Measurements from ENCODE around the gene ISYNA1. TPM values are rescaled to one million over a fixed set of nuclear protein-coding genes. Genes with fewer than 3 reads are reported as not detected.

ISYNA1 gene
- polyA plus RNA-seq, 1 experiment, result 27.0 TPM

DNA sequence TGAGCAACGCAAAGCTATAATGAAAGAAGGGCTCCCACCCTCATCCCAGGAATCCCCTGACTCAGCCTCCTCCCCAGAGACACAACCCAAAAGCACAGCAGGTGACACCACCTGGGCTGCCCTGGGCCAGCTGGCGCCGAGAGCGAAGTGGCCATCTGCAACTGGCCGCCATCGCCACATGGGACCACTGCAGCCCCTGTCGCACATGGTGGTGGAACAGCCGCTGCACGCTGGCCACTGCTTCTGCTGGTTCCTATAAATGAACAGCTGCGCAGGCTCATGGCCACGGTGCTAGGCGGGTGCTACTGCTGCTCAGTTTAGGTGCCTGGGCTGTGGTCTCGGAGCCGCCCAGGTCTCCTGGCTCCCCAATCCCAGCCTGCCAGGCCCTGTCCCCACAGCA is 11.6 kb upstream of the ISYNA1 start:
- TF ChIP-seq, protein P1, sequence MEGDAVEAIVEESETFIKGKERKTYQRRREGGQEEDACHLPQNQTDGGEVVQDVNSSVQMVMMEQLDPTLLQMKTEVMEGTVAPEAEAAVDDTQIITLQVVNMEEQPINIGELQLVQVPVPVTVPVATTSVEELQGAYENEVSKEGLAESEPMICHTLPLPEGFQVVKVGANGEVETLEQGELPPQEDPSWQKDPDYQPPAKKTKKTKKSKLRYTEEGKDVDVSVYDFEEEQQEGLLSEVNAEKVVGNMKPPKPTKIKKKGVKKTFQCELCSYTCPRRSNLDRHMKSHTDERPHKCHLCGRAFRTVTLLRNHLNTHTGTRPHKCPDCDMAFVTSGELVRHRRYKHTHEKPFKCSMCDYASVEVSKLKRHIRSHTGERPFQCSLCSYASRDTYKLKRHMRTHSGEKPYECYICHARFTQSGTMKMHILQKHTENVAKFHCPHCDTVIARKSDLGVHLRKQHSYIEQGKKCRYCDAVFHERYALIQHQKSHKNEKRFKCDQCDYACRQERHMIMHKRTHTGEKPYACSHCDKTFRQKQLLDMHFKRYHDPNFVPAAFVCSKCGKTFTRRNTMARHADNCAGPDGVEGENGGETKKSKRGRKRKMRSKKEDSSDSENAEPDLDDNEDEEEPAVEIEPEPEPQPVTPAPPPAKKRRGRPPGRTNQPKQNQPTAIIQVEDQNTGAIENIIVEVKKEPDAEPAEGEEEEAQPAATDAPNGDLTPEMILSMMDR (IDR thresholded peaks at IDR 0.05; ENCODE audit: insufficient read depth, low read depth, low read length), result no peak
- Histone ChIP-seq H3K27me3 (ENCODE audit: control insufficient read depth, insufficient read depth, low read length) (no peaks in the 10 kb centered on the region), H3K4me3 (ENCODE audit: low read depth, low read length) (no peak overlapping the region), H3K36me3 (ENCODE audit: control insufficient read depth, insufficient read depth, low read length) (peaks cover 61% of the 10 kb centered on the region)
- DNase-seq (ENCODE audit: low read depth), result no peak
- CTCF ChIA-PET, result interaction anchor here (1.3 to 5.2 kb wide), 7 partner anchors 10 to 398 kb away, joined by 3 to 57 read pairs (median 8); no protein-coding TSS in a partner anchor
- POLR2A ChIA-PET, result no interaction called here

DNA sequence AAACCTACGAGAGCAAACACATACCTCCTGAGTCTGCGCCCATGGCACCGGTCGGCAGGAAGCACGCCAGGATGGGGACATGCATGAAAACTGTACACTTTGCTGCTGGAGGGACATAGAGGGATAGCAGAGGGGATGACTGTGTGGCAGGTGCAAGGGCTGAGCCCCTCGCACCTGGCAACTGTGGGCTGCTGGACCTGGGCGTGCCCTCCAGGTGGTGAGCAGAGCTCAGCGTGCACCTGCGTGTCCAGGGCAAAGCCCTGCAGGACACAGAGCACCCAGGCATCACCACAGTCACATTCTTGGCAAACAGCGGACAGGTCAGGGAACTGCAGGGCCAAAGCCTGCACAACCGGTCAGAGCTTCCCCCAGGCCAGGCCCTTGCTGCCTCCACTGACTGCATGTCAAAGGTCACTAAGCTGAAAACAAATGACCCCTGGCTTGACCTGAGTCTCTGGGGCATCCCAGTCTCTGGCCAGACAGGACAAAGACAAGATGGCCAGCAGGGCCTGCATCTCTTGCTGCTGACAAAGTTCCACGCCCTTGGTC is 9.0 kb upstream of the ISYNA1 start:
- TF ChIP-seq, protein P1 (IDR thresholded peaks at IDR 0.05; ENCODE audit: insufficient read depth, low read depth, low read length), result no peak
- H3K36me3 ChIP-seq (ENCODE audit: control insufficient read depth, insufficient read depth, low read length), result peaks cover 69% of the 10 kb centered on the region
- ChIA-PET POLR2A (interaction anchor here (0.6 kb wide), 1 partner anchor 22 kb away, joined by 3 read pairs; no protein-coding TSS in a partner anchor), CTCF (interaction anchor here (0.6 to 1.2 kb wide), 3 partner anchors 11 to 142 kb away, joined by 3 to 4 read pairs (median 3); partner anchors contain the start of gene REX1BD)
- H3K27me3 ChIP-seq (ENCODE audit: control insufficient read depth, insufficient read depth, low read length), result no peaks in the 10 kb centered on the region
- H3K4me3 ChIP-seq (ENCODE audit: low read depth, low read length), result no peak overlapping the region
- no peak for DNase-seq (ENCODE audit: low read depth)

DNA sequence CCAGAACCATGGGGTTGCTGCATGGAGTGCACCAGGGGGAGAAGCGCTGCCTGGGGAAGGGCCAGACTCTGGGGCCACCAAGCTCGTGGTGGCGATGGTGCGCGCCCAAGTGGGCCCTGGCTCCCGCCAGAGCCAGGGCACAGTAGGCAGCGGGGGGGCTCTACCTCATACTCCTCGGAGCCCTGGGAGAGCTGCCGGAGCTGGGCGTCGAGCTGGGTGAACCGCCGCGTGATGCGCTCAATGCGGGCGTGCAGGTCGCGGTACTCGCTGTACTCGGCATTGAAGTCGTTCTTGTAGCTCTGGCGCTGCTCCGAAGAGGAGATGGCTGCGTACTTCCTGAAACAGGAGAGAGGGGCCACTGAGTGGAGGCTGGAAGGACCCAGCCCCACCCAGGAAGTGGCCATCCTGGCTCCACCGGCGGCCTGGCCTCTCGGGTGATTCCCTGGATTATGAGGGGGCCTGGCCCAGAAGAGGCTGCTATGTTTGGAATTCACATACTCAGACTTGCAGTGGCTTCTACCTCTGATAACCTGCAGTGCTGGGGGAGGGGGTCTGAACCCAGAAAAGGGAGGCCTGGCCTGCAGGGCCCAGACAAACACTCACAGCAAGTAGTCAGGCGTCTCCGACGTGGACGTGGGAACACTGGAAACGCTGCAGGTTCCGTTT is 8.3 kb upstream of the ISYNA1 start:
- no peak for DNase-seq (ENCODE audit: low read depth)
- CTCF ChIA-PET, result interaction anchor here (1.0 kb wide), 1 partner anchor 126 kb away, joined by 3 read pairs; no protein-coding TSS in a partner anchor
- TF ChIP-seq, protein P1 (IDR thresholded peaks at IDR 0.05; ENCODE audit: insufficient read depth, low read depth, low read length), result no peak
- POLR2A ChIA-PET, result interaction anchor here (0.6 kb wide), 1 partner anchor 22 kb away, joined by 3 read pairs; no protein-coding TSS in a partner anchor
- no peaks in the 10 kb centered on the region for H3K27me3 ChIP-seq (ENCODE audit: control insufficient read depth, insufficient read depth, low read length)
- H3K36me3 ChIP-seq (ENCODE audit: control insufficient read depth, insufficient read depth, low read length), result peaks cover 64% of the 10 kb centered on the region
- no peak overlapping the region for H3K4me3 ChIP-seq (ENCODE audit: low read depth, low read length)

DNA sequence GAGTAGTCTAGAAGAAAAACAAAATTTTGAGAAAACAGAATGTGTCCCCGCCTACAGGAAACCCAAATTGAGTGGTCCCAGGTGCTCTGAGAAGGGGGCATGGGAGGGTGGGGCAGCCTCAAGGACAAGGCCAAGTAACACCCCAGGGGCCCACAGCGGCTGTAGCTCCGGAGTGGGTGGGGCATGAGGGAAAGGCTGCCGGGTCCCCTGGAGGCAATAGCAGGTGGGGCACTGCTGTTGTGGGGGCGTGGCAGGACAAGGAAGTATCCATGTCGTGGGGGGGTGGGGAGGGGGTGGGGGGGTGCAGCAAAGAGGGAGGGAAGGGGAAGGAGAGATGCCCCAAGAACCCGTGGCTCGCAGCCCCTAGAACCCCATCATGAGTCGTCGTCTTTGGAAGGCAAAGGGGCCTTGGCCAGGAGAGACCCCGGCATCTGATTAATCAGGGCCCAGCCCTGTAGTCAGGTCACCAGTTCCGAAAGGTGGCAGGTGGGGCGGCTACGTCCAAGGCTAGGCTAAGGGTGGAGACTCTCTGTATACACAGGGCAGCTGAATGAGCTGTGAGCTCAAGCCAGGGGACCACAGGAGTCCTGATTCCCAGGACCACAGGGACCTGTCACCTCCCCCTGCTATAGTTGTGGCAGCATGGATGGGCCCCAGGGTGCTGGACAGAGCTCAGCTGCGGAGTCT is 7.5 kb upstream of the ISYNA1 start:
- DNase-seq (ENCODE audit: low read depth), result no peak
- no peaks in the 10 kb centered on the region for H3K27me3 ChIP-seq (ENCODE audit: control insufficient read depth, insufficient read depth, low read length)
- no peak overlapping the region for H3K4me3 ChIP-seq (ENCODE audit: low read depth, low read length)
- TF ChIP-seq, protein P1 (IDR thresholded peaks at IDR 0.05; ENCODE audit: insufficient read depth, low read depth, low read length), result no peak
- H3K36me3 ChIP-seq (ENCODE audit: control insufficient read depth, insufficient read depth, low read length), result peaks cover 61% of the 10 kb centered on the region
- ChIA-PET CTCF (interaction anchor here (0.9 to 1.9 kb wide), 2 partner anchors 8 to 23 kb away, joined by 3 to 5 read pairs; no protein-coding TSS in a partner anchor), POLR2A (no interaction called here)

DNA sequence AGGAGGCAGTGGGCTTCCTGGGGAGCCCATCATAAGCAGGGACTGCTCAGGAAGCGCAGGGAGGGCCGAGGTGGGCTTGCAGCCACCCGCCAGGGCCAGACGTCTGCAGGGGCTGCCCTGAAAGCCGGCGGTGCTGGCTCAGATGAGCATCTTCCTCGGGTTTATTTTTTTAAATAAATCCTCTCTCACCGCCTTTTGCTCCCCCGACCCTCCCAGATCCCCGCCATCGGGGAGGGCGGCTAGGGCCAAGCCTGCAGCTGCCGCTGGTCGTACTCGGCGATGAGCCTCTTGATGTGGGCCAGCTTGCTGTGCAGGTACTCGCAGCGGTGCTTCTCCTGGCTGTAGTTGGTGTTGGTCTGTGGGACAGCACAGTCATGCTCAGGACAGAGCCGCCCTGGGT is 6.6 kb upstream of the ISYNA1 start:
- CTCF ChIA-PET, result interaction anchor here (0.9 to 1.9 kb wide), 4 partner anchors 9 to 403 kb away, joined by 3 to 5 read pairs (median 3); no protein-coding TSS in a partner anchor
- Histone ChIP-seq H3K27me3 (ENCODE audit: control insufficient read depth, insufficient read depth, low read length) (no peaks in the 10 kb centered on the region), H3K4me3 (ENCODE audit: low read depth, low read length) (no peak overlapping the region), H3K36me3 (ENCODE audit: control insufficient read depth, insufficient read depth, low read length) (peaks cover 52% of the 10 kb centered on the region)
- TF ChIP-seq, protein P1 (IDR thresholded peaks at IDR 0.05; ENCODE audit: insufficient read depth, low read depth, low read length), result no peak
- POLR2A ChIA-PET, result no interaction called here
- no peak for DNase-seq (ENCODE audit: low read depth)
